Stimulated activated naive CD8-positive, alpha-beta T cell treated with anti-CD3 and anti-CD28 coated beads, Interleukin-15, Interleukin-2, amounts not matched to agents 100 ng/mL and 50 ng/mL, for 24 hours (primary cell): ENCODE results near the gene GCNT4.
"Not testable (repeated sequence)": the region's sequence is repeated elsewhere in the genome, so short reads cannot be mapped to it uniquely, and the experiment has no call there.

Experiments used
- H3K27ac Mint-ChIP-seq: one replicate; pipeline ENCODE4 v1.8.0; 2021; ENCODE audit warnings: mild to moderate bottlenecking, mixed read lengths
- H3K27me3 Mint-ChIP-seq: one replicate; pipeline ENCODE4 v1.8.0; 2021; ENCODE audit warnings: mixed read lengths
- H3K36me3 Mint-ChIP-seq: one replicate; pipeline ENCODE4 v1.8.0; 2021; ENCODE audit warnings: low read depth, mixed read lengths
- H3K4me1 Mint-ChIP-seq: one replicate; pipeline ENCODE4 v1.8.0; 2021; ENCODE audit warnings: low read depth, mixed read lengths
- H3K4me3 Mint-ChIP-seq: one replicate; pipeline ENCODE4 v1.8.0; 2021; ENCODE audit warnings: mild to moderate bottlenecking, mixed read lengths
- H3K9me3 Mint-ChIP-seq: one replicate; pipeline ENCODE4 v1.8.0; 2021; ENCODE audit warnings: mixed read lengths

The GCNT4 gene, protein sequence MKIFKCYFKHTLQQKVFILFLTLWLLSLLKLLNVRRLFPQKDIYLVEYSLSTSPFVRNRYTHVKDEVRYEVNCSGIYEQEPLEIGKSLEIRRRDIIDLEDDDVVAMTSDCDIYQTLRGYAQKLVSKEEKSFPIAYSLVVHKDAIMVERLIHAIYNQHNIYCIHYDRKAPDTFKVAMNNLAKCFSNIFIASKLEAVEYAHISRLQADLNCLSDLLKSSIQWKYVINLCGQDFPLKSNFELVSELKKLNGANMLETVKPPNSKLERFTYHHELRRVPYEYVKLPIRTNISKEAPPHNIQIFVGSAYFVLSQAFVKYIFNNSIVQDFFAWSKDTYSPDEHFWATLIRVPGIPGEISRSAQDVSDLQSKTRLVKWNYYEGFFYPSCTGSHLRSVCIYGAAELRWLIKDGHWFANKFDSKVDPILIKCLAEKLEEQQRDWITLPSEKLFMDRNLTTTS

DNA sequence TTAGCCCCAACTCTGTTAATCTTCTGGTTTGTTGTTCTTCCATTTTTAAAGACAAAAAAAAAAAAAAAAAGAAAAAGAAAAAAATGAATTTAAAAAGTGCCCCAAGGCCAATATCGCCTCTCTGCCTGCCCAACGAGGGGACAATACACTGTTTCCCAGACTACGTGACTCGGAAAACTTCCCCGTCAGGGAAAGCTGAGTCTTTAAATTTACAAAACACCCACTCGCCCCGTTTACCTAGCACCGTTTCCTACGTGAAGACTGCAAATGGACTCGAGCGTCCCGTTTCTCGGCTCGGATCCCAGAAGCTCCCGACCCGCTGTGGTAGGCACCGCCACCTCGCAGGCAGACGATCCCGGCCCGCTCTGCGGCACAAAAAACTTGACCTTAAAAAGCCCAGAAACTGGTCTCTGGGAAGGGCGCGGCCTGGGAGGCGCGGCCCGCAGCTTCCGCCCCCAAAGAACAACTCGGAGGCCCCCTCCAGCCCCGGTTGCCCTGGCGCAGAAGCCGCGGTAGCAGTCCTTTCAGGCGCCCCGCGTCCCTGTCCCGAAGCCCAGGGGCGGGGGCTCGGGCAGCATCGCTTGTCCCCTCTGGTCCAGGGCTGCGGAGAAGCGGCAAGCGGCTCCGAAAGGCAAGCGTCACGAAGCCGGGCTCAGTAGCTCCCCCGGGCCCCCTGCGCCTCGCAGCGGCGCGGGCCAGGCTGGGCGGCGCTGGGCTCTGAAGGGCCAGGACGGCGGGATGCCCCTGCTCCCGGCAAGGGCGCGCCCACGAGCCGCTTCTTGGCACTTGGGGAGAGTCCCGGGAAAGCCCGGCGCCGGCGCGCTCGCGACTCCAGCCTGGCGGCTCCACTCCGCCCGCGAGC is at the start of gene GCNT4:
TSS of gene GCNT4 (minus strand) at position 367 of the 862 bp plus-strand sequence. CDS start 22,521 bp downstream, outside the sequence.
- H3K36me3 Mint-ChIP-seq, result no peaks in the 10 kb centered on the region
- peaks cover 87% of the 10 kb centered on the region for H3K4me1 Mint-ChIP-seq
- peak within 1 kb of the TSS; percentile 88 for H3K27ac Mint-ChIP-seq
- peak within 1 kb of the TSS; percentile 94 for H3K4me3 Mint-ChIP-seq
- H3K27me3 Mint-ChIP-seq, result peaks cover 16% of the 10 kb centered on the region
- H3K9me3 Mint-ChIP-seq, result no peaks in the 10 kb centered on the region

DNA sequence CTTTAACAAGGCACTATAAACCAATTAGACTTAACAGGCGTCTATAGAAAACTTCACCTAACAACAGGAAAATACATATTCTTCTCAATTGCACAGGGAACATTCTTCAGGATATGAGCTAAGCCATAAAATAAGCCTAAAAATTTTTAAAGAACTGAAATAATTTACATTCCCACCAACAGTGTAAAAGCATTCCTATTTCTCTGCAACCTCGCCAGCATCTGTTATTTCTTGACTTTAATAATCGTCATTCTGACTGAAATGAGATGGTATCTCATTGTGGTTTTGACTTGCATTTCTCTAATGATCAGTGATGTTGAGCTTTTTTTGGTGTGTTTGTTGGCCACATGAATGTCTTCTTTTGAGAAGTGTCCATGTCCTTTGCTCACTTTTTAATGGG is 43.6 kb upstream of the GCNT4 start:
- H3K4me3 Mint-ChIP-seq, H3K27me3 Mint-ChIP-seq, H3K36me3 Mint-ChIP-seq, H3K27ac Mint-ChIP-seq, H3K9me3 Mint-ChIP-seq: not testable (repeated sequence)
- H3K4me1 Mint-ChIP-seq, result peaks cover 21% of the 10 kb centered on the region

DNA sequence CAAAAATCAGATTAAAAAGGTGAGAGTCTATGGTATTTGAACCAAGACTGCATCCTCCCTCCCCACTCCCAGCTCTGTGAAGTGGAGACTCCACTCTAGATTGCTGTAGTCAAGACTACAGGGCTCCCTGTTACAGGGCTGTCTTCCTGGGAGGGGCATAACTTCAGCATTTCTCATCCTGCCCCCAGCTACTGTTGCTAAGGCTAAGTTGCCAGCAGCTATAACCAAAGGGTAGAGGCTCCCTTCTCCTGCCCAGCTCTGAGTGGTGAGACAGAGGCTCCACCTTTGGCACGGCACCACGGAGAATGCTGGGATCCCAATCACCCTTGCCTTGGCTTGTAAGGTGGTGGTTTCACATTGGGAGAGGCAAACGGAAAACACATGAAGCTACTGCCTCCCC is 39.2 kb upstream of the GCNT4 start:
- Mint-ChIP-seq H3K9me3 (no peaks in the 10 kb centered on the region), H3K27ac (no peak overlapping the region), H3K36me3 (no peaks in the 10 kb centered on the region)

DNA sequence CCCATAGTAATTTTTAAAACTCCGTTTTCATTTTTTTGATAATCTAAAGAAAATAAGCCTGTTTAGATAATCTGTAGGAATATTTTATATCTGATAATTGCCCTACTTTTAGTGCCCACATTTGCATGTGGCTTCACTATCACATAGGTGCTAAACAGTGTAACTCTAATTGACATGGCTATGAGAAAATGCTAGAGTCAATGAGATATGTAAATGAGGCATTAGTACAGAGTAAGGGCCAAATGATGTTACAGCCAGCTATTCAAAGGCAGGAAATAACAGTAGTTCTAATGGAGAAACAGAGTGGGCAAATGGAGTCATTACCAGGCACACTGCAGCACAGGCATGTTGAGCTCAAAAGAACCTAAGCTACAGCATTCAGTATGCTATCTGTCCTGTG is 37.3 kb upstream of the GCNT4 start:
- Mint-ChIP-seq H3K27me3 (no peaks in the 10 kb centered on the region), H3K27ac (no peak overlapping the region), H3K4me1 (peaks cover 29% of the 10 kb centered on the region), H3K9me3 (no peaks in the 10 kb centered on the region), H3K36me3 (no peaks in the 10 kb centered on the region), H3K4me3 (no peak overlapping the region)

More for the DNA sequence above, 39.2 kb upstream of the GCNT4 start:
- no peak overlapping the region for H3K4me3 Mint-ChIP-seq
- H3K27me3 Mint-ChIP-seq, result no peaks in the 10 kb centered on the region
- H3K4me1 Mint-ChIP-seq, result peaks cover 46% of the 10 kb centered on the region

DNA sequence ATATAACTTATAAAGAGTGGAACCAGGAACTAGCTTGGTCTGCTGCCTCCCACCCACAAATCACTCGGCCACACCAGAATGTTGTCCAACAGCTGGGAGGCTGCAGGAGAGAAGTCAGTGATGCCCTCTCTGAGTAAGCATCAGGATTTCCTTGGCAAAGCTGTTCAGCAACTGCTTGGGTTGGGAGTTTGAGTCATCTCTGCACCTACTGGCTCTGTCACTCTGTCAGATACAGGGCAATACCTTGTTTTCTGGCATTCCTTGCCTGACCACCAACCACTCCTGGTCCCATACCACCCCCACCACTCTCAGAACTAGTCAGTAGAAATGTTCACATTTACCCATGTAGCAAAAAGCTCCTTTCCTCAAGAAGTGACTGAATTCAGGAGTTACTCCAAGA is 36.8 kb upstream of the GCNT4 start:
- peaks cover 25% of the 10 kb centered on the region for H3K4me1 Mint-ChIP-seq
- H3K4me3 Mint-ChIP-seq, result no peak overlapping the region
- no peaks in the 10 kb centered on the region for H3K27me3 Mint-ChIP-seq
- no peak overlapping the region for H3K27ac Mint-ChIP-seq
- H3K9me3 Mint-ChIP-seq, result no peaks in the 10 kb centered on the region
- no peaks in the 10 kb centered on the region for H3K36me3 Mint-ChIP-seq

DNA sequence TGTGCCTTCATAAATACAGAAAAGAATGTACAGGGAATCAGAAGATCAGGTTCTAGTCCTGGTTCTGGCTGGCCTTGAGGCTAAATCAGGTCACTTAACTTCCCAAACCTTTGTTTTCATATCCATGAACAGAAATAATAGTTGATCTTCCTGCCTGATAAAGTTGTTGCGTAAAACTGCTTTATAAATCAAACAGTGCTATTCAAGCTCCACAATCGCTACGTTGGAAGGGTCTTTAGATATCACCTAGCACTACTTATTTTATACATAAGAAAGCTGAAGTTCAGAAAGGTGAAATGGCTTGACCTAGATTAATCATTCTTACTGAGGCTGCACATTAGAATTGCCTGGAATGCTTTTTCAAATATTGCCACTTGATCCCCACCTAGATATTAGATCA is 36.3 kb upstream of the GCNT4 start:
- H3K9me3 Mint-ChIP-seq, result no peaks in the 10 kb centered on the region
- H3K4me3 Mint-ChIP-seq, result no peak overlapping the region
- H3K36me3 Mint-ChIP-seq, result no peaks in the 10 kb centered on the region
- no peak overlapping the region for H3K27ac Mint-ChIP-seq
- H3K27me3 Mint-ChIP-seq, result no peaks in the 10 kb centered on the region
- H3K4me1 Mint-ChIP-seq, result peaks cover 25% of the 10 kb centered on the region

DNA sequence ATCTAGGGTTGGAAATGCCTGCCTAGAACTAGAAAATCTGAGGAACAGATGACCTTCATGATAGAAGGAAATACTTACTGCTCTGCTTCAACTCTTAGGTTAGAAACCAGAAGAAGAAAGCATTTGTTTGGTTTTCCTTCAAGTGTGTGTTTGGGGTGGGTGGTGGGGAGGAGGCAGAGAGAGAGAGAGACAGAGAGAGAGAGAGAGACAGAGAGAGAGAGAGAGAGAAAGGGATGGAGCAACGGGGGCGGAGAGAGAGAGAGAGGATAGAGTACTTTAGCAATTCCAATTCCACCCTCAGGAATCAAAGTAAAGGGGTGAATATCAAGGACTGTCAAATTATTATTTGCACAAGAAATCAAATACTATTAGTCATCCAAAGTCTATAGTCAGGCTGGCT is 29.2 kb upstream of the GCNT4 start:
- H3K36me3 Mint-ChIP-seq, result no peaks in the 10 kb centered on the region
- H3K4me3 Mint-ChIP-seq, result no peak overlapping the region
- no peaks in the 10 kb centered on the region for H3K27me3 Mint-ChIP-seq
- H3K9me3 Mint-ChIP-seq, result no peaks in the 10 kb centered on the region
- H3K27ac Mint-ChIP-seq, result no peak overlapping the region
- H3K4me1 Mint-ChIP-seq, result no peaks in the 10 kb centered on the region

DNA sequence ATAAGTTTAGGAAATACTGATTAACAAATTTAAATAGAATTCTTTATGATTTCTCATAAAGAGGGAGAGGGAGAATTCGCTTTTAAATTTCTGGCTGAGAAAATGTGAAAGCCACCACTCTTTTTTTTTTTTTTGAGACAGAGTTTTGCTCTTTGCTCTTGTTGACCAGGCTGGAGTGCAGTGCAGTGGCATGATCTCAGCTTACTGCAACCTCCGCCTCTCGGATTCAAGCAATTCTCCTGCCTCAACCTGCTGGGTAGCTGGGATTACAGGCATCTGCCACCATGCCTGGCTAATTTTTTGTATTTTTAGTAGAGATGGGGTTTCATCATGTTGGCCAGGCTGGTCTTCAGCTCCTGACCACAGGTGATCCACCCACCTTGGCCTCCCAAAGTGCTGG is 27.0 kb upstream of the GCNT4 start:
- H3K9me3 Mint-ChIP-seq, H3K4me1 Mint-ChIP-seq, H3K4me3 Mint-ChIP-seq, H3K36me3 Mint-ChIP-seq, H3K27me3 Mint-ChIP-seq, H3K27ac Mint-ChIP-seq: not testable (repeated sequence)

DNA sequence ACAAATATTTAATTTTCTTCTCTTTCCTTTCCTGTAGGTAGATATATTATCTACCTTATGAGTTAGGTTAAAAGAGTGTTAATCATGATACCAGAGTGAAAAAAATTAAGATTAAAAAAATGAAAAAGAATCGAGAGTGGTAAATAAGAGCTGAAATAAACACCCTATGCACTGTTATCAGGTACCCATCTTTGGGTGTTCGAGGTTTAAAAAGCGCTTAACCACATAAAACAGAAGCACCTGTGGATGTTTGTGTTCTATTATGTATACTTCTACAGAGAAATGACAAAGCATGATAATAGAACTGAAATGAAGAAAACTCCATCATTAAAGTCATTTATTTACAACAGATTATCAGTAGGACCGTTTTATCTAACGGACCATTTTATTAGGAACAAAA is 25.7 kb upstream of the GCNT4 start:
- H3K36me3 Mint-ChIP-seq, result no peaks in the 10 kb centered on the region
- H3K4me3 Mint-ChIP-seq, result no peak overlapping the region
- H3K27me3 Mint-ChIP-seq, result no peaks in the 10 kb centered on the region
- no peak overlapping the region for H3K27ac Mint-ChIP-seq
- H3K9me3 Mint-ChIP-seq, result no peaks in the 10 kb centered on the region
- H3K4me1 Mint-ChIP-seq, result no peaks in the 10 kb centered on the region

DNA sequence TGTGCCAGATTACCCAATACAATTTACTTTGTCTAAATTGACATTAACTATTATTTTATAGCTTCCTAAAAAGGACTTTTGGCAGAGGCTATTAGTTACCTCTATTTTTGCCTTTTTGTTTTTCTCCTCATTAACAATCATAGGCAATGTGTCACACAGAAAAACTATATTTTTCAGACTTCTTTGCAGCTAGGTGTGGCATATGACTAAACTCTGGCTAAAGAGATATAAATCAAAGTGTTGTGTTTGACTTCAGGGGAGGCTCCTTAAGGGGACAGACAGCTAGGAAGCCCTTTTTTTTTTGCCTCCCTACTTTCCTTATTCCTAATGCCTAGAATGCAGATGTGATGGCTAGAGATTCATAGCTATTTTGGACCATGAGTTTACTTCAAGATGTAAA is 19.7 kb upstream of the GCNT4 start:
- no peaks in the 10 kb centered on the region for H3K36me3 Mint-ChIP-seq
- no peak overlapping the region for H3K4me3 Mint-ChIP-seq
- H3K4me1 Mint-ChIP-seq, result no peaks in the 10 kb centered on the region
- no peaks in the 10 kb centered on the region for H3K9me3 Mint-ChIP-seq
- no peak overlapping the region for H3K27ac Mint-ChIP-seq
- no peaks in the 10 kb centered on the region for H3K27me3 Mint-ChIP-seq

DNA sequence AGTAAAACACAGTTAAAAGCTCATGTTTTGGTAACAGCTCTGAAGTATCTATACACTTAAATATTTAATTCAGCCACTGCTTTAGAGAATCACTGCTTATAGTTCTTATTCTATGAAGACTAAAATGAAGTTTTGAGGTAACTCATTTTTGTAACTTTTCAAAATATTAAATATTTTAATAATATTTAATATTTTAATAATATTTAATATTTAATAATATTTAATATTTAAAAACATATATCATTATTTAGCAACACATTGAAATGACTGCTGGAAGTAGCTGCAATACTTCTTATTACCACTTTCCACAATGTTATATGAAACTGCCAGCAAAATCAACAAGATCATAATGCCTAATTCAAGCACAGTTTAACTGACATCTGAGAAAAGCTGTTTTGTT is 18.7 kb upstream of the GCNT4 start:
- no peaks in the 10 kb centered on the region for H3K36me3 Mint-ChIP-seq
- no peak overlapping the region for H3K27ac Mint-ChIP-seq
- H3K4me3 Mint-ChIP-seq, result no peak overlapping the region
- no peaks in the 10 kb centered on the region for H3K4me1 Mint-ChIP-seq
- no peaks in the 10 kb centered on the region for H3K27me3 Mint-ChIP-seq
- H3K9me3 Mint-ChIP-seq, result no peaks in the 10 kb centered on the region

DNA sequence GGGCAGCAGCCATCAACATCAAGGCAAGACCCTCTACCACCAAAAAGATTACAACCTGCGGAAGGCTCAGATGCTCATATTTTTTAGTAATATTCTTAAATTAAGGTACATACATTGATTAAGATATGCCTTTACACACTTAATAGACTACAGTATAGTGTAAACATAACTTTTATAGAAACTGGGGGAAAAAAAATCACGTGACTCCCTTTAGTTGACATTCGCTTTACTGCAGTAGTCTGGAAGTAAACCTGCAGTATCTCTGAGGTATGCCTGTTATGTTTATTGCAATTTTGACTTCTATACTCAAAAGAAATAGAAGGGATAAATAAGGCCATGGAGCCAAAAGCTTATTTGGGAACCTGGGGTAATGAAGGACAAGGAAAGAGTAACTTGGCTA is 15.1 kb upstream of the GCNT4 start:
- H3K36me3 Mint-ChIP-seq, result peaks cover 2% of the 10 kb centered on the region
- peaks cover 13% of the 10 kb centered on the region for H3K4me1 Mint-ChIP-seq
- no peak overlapping the region for H3K4me3 Mint-ChIP-seq
- H3K9me3 Mint-ChIP-seq, result no peaks in the 10 kb centered on the region
- H3K27ac Mint-ChIP-seq, result no peak overlapping the region
- no peaks in the 10 kb centered on the region for H3K27me3 Mint-ChIP-seq

DNA sequence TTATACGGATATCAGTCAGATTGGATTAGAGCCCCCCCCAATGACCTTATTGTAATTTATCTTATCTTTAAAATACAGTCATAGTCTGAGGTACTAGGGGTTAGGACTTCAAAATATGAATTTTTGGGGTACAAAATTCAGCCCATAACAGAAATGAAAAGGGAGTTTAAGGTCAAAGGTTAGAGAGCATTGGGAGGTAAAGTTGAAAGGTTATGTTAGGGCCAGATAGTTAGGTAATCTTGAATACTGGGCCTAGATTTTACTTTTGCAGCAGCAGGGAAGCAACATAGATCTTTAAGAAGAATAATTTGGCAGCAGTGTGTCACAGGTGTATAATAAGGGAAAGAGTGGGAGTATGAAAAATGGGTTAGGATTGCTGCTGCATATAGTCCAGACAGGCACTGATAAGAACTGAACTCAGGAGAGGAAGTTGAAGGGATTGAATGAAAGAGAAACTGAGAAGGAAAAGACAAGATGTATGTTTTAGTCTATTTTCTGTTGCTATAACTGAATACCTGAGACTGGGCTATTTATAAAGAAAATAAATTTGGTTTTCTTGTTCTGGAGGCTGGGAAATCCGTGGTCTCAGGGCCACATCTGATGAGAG is 10.7 kb upstream of the GCNT4 start:
- peak overlapping the region; percentile 72 for H3K27ac Mint-ChIP-seq
- peaks cover 5% of the 10 kb centered on the region for H3K36me3 Mint-ChIP-seq
- peaks cover 51% of the 10 kb centered on the region for H3K4me1 Mint-ChIP-seq
- no peak overlapping the region for H3K4me3 Mint-ChIP-seq
- H3K27me3 Mint-ChIP-seq, result no peaks in the 10 kb centered on the region
- no peaks in the 10 kb centered on the region for H3K9me3 Mint-ChIP-seq

DNA sequence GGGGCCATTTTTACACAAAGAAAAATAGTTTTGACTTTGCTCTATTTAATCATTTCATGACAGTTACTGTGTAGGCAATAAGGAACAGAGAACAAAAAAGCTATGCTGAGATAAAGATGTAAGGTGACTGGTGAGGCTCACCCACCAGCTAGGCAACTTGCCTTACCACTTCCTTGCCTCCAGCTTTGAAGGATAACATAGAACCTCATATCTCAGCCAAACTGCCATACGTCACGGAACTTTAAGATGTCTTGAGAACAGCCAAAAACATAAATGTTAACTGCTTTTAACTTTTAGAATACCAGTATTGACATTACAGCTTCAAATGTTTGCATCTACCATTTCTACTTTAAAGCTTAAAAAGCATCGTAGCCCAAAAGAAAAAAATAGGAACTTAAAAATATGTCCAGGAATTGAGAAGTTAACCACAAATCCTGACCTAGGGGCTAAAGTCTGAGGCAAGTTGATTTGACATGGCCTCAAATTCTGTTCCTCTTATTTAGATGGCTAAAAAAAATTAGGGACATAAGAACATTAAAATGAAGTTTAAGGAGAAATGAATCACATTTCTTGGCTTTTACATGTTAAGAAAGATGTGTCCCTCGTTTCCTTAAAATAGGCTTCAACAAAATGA is 7.7 kb upstream of the GCNT4 start:
- no peaks in the 10 kb centered on the region for H3K9me3 Mint-ChIP-seq
- H3K4me1 Mint-ChIP-seq, result peaks cover 76% of the 10 kb centered on the region
- H3K27me3 Mint-ChIP-seq, result peaks cover 5% of the 10 kb centered on the region
- H3K36me3 Mint-ChIP-seq, result peaks cover 5% of the 10 kb centered on the region
- peak overlapping the region; percentile 59 for H3K27ac Mint-ChIP-seq
- peak overlapping the region; percentile 3 for H3K4me3 Mint-ChIP-seq
